D721Med (cell line): ENCODE measurements around the gene KRCC1.
"Not testable (repeated sequence)": the region's sequence is repeated elsewhere in the genome, so short reads cannot be mapped to it uniquely, and the experiment has no call there.

Experiments used
- DNase-seq: peaks from one replicate; pipeline ENCODE4 v3.0.0; 2011; ENCODE audit warnings: low spot score; ENCODE audit not compliant: insufficient read length
- FAIRE-seq: peaks from 2 replicates; lab custom pipeline; 2011; peaks lifted over from hg19 to GRCh38; lab: Jason Lieb, UNC
- TF ChIP-seq, protein P1 (sequence below): IDR thresholded peaks from 2 replicates; pipeline ENCODE4 v1.5.1; 2012; ENCODE audit warnings: mild to moderate bottlenecking, control low read depth; ENCODE audit not compliant: insufficient read depth; ENCODE audit errors: missing control alignments

The KRCC1 gene

DNA sequence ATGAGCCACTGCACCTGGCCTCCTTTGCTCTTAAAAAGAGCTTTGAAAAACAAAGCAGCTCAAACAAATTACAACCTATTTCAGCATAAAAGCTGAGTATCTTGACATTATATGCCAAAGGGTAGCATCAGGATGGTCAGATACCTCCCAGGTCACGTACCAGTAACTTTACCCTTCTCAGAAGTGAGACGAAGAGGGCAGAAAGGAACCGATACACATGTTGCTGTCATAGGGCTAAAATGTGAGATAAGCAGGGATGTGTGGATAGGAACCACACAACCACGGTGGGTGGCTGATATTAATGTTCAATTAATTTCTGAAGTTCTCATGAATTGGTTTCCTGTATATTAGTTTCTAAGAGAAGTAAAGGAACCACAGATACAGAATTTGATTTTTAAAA is 26.7 kb downstream of the KRCC1 start:
- DNase-seq: no peak
- TF ChIP-seq, protein P1, sequence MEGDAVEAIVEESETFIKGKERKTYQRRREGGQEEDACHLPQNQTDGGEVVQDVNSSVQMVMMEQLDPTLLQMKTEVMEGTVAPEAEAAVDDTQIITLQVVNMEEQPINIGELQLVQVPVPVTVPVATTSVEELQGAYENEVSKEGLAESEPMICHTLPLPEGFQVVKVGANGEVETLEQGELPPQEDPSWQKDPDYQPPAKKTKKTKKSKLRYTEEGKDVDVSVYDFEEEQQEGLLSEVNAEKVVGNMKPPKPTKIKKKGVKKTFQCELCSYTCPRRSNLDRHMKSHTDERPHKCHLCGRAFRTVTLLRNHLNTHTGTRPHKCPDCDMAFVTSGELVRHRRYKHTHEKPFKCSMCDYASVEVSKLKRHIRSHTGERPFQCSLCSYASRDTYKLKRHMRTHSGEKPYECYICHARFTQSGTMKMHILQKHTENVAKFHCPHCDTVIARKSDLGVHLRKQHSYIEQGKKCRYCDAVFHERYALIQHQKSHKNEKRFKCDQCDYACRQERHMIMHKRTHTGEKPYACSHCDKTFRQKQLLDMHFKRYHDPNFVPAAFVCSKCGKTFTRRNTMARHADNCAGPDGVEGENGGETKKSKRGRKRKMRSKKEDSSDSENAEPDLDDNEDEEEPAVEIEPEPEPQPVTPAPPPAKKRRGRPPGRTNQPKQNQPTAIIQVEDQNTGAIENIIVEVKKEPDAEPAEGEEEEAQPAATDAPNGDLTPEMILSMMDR: no peak
- FAIRE-seq: no peak

DNA sequence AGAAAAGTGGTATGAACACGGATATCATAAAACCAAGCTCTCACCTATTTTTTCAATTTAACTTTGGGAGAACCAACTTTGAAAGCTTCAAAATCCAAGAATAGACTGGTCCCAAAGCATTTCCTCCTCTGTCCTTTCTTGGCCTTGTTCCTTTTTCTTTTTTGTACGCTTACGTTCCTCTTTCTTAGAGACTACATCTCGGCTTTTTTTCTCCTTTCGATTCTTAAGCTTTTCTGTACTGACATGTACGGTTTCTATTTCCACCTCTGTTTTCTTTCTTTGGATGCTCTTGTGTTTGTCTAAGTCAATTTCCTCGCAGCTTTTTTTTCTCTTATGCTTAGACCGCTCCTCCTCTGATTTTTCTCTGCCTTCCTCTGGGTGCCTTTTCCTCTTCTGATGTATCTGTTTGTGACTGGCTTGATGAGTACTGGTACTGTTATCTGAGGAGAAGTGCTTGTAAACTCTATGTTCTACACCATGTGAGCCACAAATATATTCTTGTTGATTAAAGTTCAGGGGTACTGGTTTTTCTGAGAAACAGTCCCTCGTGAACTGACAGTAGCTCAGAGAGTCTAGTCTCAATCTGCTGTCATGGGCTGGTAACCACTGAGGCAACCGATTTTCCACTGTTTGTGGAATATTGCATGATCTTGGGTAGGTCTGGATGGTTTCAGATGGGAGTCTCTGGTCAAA is 27.7 kb downstream of the KRCC1 start:
- DNase-seq (no peak), FAIRE-seq (no peak)
- TF ChIP-seq, protein P1: no peak

GRCh38 chr2:88024509-88024908 is 31.1 kb downstream of the KRCC1 start:
- TF ChIP-seq, protein P1: no peak
- FAIRE-seq (no peak), DNase-seq (no peak)

DNA sequence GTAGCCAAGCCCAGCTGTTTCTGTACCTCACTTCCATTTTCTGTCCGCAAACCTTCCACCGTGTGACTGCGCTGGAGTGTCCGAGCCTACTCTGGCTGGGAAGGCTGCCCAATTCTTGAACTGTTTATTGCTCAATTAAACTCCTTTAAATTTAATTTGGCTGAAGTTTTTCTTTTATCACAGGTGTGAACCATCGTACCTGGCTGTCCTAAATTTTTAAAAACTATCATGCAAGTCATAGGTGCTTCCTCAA is 33.0 kb downstream of the KRCC1 start:
- TF ChIP-seq, protein P1: no peak
- no peak for FAIRE-seq
- DNase-seq: no peak

- FAIRE-seq (no peak), DNase-seq (no peak)
- TF ChIP-seq, protein P1: no peak
These were observed 35.6 kb downstream of the KRCC1 start for GRCh38 chr2:88019985-88020384.

DNA sequence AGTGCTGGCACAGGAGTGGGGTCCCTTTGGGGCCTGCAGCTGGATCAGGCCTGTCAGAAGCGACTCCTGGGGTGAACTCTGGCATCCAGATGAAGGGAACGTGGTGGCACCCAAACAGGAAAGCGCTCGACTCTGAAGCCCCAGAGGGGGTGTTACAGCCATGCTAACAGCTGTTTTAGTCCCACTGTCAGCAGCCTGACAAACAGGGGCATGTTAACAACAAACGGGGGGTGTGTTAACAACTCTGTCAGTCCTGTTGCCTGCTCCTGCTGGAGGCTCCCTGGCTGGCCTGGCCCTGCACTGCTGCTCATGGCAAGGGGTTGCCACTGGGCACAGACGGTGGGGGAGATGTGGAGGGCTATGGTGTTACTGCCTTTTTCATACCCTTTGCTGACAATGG is 36.7 kb downstream of the KRCC1 start:
- TF ChIP-seq, protein P1: no peak
- no peak for FAIRE-seq

DNA sequence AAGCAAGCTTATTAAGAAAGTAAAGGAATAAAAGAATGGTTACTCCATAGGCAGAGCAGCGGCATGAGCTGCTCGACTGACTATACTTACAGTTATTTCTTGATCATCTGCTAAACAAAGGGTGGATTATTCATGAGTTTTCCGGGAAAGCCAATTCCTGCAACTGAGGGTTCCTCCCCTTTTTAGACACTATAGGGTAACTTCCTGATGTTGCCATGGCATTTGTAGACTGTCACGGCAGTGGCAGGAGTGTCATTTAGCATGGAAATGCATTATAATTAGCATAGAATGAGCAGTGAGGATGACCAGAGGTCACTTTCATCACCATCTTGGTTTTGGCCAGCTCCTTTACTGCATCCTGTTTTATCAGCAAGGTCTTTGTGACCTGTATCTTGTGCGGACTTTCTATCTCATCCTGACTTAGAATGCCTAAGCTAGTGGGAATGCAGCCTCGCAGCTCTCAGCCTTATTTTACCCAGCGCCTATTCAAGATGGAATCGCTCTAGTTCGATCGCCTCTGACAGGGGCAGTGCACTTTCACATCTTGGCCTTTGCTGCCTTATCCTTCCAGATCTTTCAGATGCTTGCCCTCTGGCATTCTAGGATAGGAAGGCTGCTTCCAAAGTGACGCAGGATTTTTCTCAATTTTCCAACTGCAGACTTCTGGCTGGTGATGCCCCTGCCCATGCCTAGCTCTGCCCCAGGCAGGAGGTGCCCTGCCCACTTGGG is 37.3 kb downstream of the KRCC1 start:
- FAIRE-seq, DNase-seq: not testable (repeated sequence)

More for the DNA sequence above, 36.7 kb downstream of the KRCC1 start:
- DNase-seq: no peak

DNA sequence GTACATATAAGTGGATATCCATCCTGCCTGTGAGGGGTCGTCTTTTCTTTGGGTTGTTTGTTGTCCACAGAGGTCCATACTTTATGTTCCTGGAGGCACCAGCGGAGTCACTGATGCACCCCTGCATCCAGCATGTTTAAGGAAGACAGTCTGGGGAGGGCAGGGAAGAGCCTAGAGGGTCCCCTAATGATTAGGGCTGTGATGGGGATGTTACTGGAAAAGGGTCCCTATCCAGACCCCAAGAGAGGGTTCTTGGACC is 37.9 kb downstream of the KRCC1 start:
- not testable (repeated sequence) for FAIRE-seq, DNase-seq
